ENCODE data around the gene EMP2.

Gene EMP2

GRCh38 chr16:10493276-10493675 is 87.1 kb downstream of the EMP2 start:
- DNase-seq (ENCODE audit: low read depth in 3 of 3, low spot score in 1 of 3): no peak

GRCh38 chr16:10490141-10490540 is 90.3 kb downstream of the EMP2 start:
- no peak for DNase-seq (ENCODE audit: low read depth in 3 of 3, low spot score in 1 of 3)

GRCh38 chr16:10485698-10486382 is 94.6 kb downstream of the EMP2 start:
- DNase-seq (ENCODE audit: low read depth in 3 of 3, low spot score in 1 of 3): no peak

- no peak for DNase-seq (ENCODE audit: low read depth in 3 of 3, low spot score in 1 of 3)
Measured at GRCh38 chr16:10485159-10485558, 95.2 kb downstream of the EMP2 start.

- no peak for DNase-seq (ENCODE audit: low read depth in 3 of 3, low spot score in 1 of 3)
Measured at GRCh38 chr16:10480151-10480550, 100.2 kb downstream of the EMP2 start.
